Neural progenitor cell (in vitro differentiated cells): ENCODE data around the gene DACH1. TPM values are rescaled to one million over a fixed set of nuclear protein-coding genes. Genes with fewer than 3 reads are reported as not detected.

Source experiments
- DNase-seq: peaks from one replicate; pipeline ENCODE4 v3.0.0-alpha.2; 2016; ENCODE audit warnings: low spot score
- H2AFZ ChIP-seq: fragments of 200-600 bp; sonication (generic); replicated peaks from 2 replicates; pipeline ENCODE4 v1.6.1; 2016; ENCODE audit warnings: antibody characterized with exemption
- H3F3A ChIP-seq: fragments of 200-600 bp; sonication (generic); 2 replicates; pipeline ENCODE4 v1.6.1; 2016; ENCODE audit warnings: antibody characterized with exemption, low read depth
- H3K27ac ChIP-seq: fragments of 200-600 bp; sonication (generic); 2 replicates; pipeline ENCODE4 v1.5.1; 2016; ENCODE audit warnings: mild to moderate bottlenecking
- H3K27me3 ChIP-seq: fragments of 200-600 bp; sonication (generic); 2 replicates; pipeline ENCODE4 v1.6.1; 2016; ENCODE audit warnings: mild to moderate bottlenecking, moderate library complexity
- H3K36me3 ChIP-seq: fragments of 200-600 bp; sonication (generic); 2 replicates; pipeline ENCODE4 v1.5.1; 2016
- H3K4me1 ChIP-seq: fragments of 200-600 bp; sonication (generic); 2 replicates; pipeline ENCODE4 v1.6.1; 2016; ENCODE audit warnings: mixed run types
- H3K4me2 ChIP-seq: fragments of 200-600 bp; sonication (generic); 2 replicates; pipeline ENCODE4 v1.6.1; 2016
- H3K4me3 ChIP-seq: fragments of 200-600 bp; sonication (generic); 2 replicates; pipeline ENCODE4 v1.5.1; 2016
- H3K79me2 ChIP-seq: fragments of 200-600 bp; sonication (generic); 2 replicates; pipeline ENCODE4 v1.6.1; 2016; ENCODE audit warnings: low read depth
- H3K9ac ChIP-seq: fragments of 200-600 bp; sonication (generic); 2 replicates; pipeline ENCODE4 v1.6.1; 2016
- H3K9me3 ChIP-seq: fragments of 200-600 bp; sonication (generic); 2 replicates; pipeline ENCODE4 v1.5.1; 2016; ENCODE audit warnings: low read depth
- H4K20me1 ChIP-seq: fragments of 200-600 bp; sonication (generic); 2 replicates; pipeline ENCODE4 v1.6.1; 2016; ENCODE audit warnings: low read depth
- H3K27ac Mint-ChIP-seq: 3 replicates; pipeline ENCODE4 v1.8.0; 2021; ENCODE audit warnings: mixed read lengths
- H3K27me3 Mint-ChIP-seq: 2 replicates; pipeline ENCODE4 v1.8.0; 2022; ENCODE audit warnings: low read depth, mild to moderate bottlenecking, inconsistent platforms, moderate library complexity, mixed read lengths; ENCODE audit not compliant: insufficient read depth
- H3K36me3 Mint-ChIP-seq: 3 replicates; pipeline ENCODE4 v1.8.0; 2021; ENCODE audit warnings: mixed read lengths
- H3K4me1 Mint-ChIP-seq: 3 replicates; pipeline ENCODE4 v1.8.0; 2021; ENCODE audit warnings: mixed read lengths
- H3K4me3 Mint-ChIP-seq: 3 replicates; pipeline ENCODE4 v1.8.0; 2021; ENCODE audit warnings: mild to moderate bottlenecking, moderate library complexity, mixed read lengths
- H3K9me3 Mint-ChIP-seq: 3 replicates; pipeline ENCODE4 v1.8.0; 2020; ENCODE audit warnings: mixed read lengths
- EZH2 ChIP-seq: fragments of 200-600 bp; sonication (generic); IDR thresholded peaks from 2 replicates; pipeline ENCODE4 v1.6.1; 2017; ENCODE audit warnings: antibody characterized with exemption, mild to moderate bottlenecking, moderate library complexity
- EZH2phosphoT487 ChIP-seq: fragments of 200-600 bp; sonication (generic); IDR thresholded peaks from 2 replicates; pipeline ENCODE4 v1.6.1; 2017; ENCODE audit warnings: antibody characterized with exemption
- total RNA-seq: library from RNA; depleted of rRNA; stranded (reverse); fragments of >200 nt; gene quantifications from 2 replicates; pipeline ENCODE4 v1.2.3, GENCODE V29; 2015; ENCODE audit warnings: low replicate concordance
- TF ChIP-seq, protein P1 (sequence below): fragments of 200-600 bp; sonication (generic); IDR thresholded peaks from 2 replicates; pipeline ENCODE4 v1.5.1; 2017; ENCODE audit warnings: antibody characterized with exemption, mild to moderate bottlenecking

DACH1 gene
- total RNA-seq, 1 donor from 2014 or later: 27.6 TPM

DNA sequence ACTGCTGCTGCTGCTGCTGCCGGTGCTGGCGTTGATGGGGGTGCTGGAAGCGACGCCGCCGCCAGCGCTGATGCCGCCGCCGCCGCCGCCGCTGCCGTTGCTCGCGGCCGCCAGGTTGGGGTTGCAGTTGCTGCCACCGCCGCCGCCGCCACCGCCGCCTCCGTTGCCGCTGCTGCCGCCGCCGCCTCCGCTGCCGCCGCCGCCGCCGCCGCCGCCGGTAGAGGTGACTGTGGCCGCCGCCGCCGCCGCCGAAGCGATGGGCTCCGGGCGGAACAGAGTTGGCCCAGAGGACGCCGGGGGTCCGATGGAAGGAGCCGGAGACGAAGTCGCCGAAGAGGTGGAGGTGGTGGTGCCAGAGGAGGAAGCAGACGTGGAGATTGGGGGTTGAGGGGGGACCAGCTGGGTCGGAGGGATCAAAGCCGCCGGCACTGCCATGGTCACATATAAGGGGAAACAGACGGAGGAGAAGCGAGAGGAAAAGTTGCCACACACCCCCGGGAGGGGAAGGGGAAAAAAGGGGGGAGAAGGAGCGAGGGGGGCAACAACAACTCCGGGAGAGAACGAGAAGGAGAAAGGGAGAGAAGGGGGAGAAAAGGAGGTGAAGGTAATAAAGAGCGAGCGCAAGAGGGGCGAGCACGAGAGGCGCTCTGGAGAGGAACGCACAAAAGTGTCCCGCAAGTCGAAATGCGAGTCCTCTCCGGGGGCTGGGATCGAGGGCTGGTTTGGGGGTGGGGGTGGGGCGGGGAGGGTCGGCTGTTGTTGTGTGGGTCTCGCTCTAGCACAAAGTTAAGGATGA, 471 bp downstream of the DACH1 start:
- peaks cover 55% of the 10 kb centered on the region for H3K4me1 ChIP-seq
- Mint-ChIP-seq H3K9me3 (peaks cover 2% of the 10 kb centered on the region), H3K4me1 (peaks cover 44% of the 10 kb centered on the region), H3K4me3 (peak overlapping the region; percentile 99), H3K27ac (peak overlapping the region; percentile 94), H3K36me3 (no peaks in the 10 kb centered on the region), H3K27me3 (peaks cover 6% of the 10 kb centered on the region)
- peaks cover 64% of the 10 kb centered on the region for H3K79me2 ChIP-seq
- H3K4me3 ChIP-seq: peak overlapping the region; percentile 96
- H2AFZ ChIP-seq: peak overlapping the region; percentile 53
- peak overlapping the region; percentile 85 for H3K4me2 ChIP-seq
- H3K9ac ChIP-seq: no peak overlapping the region
- H4K20me1 ChIP-seq: peaks cover 24% of the 10 kb centered on the region
- H3K27me3 ChIP-seq: peaks cover 38% of the 10 kb centered on the region
- TF ChIP-seq EZH2: no peak
- no peak for TF ChIP-seq EZH2phosphoT487
- TF ChIP-seq, protein P1, sequence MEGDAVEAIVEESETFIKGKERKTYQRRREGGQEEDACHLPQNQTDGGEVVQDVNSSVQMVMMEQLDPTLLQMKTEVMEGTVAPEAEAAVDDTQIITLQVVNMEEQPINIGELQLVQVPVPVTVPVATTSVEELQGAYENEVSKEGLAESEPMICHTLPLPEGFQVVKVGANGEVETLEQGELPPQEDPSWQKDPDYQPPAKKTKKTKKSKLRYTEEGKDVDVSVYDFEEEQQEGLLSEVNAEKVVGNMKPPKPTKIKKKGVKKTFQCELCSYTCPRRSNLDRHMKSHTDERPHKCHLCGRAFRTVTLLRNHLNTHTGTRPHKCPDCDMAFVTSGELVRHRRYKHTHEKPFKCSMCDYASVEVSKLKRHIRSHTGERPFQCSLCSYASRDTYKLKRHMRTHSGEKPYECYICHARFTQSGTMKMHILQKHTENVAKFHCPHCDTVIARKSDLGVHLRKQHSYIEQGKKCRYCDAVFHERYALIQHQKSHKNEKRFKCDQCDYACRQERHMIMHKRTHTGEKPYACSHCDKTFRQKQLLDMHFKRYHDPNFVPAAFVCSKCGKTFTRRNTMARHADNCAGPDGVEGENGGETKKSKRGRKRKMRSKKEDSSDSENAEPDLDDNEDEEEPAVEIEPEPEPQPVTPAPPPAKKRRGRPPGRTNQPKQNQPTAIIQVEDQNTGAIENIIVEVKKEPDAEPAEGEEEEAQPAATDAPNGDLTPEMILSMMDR: no peak
- no peaks in the 10 kb centered on the region for H3K9me3 ChIP-seq
- peaks cover 32% of the 10 kb centered on the region for H3F3A ChIP-seq
- DNase-seq: peak; percentile 71
- H3K36me3 ChIP-seq: no peaks in the 10 kb centered on the region
- no peak overlapping the region for H3K27ac ChIP-seq

DNA sequence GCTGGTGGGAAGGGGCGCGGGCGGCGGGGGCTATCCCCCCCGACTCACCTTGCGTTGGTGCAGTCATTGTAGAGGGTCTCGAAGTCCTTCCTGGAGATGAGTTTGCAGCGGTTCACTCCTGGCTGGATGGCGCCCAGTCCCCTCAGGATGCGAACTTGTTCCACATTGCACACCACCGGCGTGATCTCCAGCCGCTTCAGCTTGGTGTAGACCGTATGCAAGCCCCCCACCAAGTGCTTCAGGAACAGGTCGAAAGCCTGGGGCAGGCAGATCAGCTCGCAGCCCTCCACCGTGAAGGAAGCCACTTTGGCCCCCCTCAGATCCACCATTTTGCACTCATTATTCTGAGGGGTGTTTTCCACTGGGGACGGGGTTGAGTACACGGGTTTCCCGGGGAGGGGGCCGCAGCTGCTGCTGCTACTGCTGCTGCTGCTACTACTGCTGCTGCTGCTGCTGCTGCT, 1.1 kb downstream of the DACH1 start:
- H3K27me3 ChIP-seq: peaks cover 41% of the 10 kb centered on the region
- Mint-ChIP-seq H3K9me3 (peaks cover 2% of the 10 kb centered on the region), H3K4me1 (peaks cover 42% of the 10 kb centered on the region), H3K27me3 (peaks cover 6% of the 10 kb centered on the region), H3K36me3 (no peaks in the 10 kb centered on the region), H3K27ac (peak overlapping the region; percentile 42), H3K4me3 (peak overlapping the region; percentile 99)
- no peak overlapping the region for H3K27ac ChIP-seq
- peaks cover 30% of the 10 kb centered on the region for H4K20me1 ChIP-seq
- peak overlapping the region; percentile 96 for H3K4me3 ChIP-seq
- H3F3A ChIP-seq: peaks cover 32% of the 10 kb centered on the region
- peak overlapping the region; percentile 62 for H3K9ac ChIP-seq
- DNase-seq: peak; percentile 35
- peak overlapping the region; percentile 85 for H3K4me2 ChIP-seq
- no peaks in the 10 kb centered on the region for H3K36me3 ChIP-seq
- H2AFZ ChIP-seq: peak overlapping the region; percentile 53
- no peaks in the 10 kb centered on the region for H3K9me3 ChIP-seq
- peaks cover 51% of the 10 kb centered on the region for H3K4me1 ChIP-seq
- TF ChIP-seq EZH2phosphoT487: no peak
- no peak for TF ChIP-seq EZH2
- TF ChIP-seq, protein P1: no peak
- peaks cover 70% of the 10 kb centered on the region for H3K79me2 ChIP-seq

DNA sequence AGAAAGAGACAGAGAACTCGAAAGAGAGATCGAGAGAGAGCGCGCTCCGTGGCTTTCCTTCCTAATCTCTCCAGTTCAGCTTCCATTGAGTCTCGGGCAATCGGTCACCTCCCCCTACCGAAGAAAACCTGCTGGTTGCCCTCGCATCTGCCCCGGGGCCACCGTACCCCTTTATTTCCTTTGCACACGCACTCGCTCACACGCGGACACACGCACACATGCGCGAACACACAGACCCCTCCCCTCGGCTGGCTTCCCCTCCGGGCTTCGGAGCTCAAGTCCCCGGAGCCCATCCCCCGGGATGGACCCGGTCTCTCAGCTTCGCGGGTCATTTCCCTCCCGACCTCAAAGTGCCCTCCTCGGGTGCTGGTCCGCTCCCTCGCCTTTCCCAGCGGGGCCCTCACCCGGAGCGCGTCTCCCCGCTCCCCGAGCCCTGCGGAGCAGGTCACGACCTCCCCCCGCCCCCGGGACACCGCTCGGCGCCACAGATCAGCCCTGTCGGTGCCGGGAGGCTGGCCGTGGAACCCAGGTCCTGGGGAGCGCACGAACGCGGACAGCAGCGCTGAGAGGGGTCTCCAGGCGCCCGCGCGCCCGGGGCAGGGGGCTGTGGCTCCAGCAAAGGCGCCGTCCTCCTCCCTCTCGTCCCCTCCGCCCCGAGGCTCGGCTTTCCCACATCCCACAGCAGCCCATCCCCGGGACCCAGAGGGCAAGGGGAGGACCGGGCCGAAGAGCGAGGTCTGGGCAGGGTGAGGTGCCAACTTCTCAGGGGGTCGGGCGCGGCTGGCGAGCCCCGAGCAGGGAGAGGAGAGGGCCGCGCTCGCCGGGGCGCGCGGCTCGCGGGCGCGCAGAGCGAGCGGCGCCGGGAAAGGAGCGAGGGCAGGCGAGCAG, 1.8 kb downstream of the DACH1 start:
- Mint-ChIP-seq H3K27me3 (peaks cover 6% of the 10 kb centered on the region), H3K4me1 (peaks cover 43% of the 10 kb centered on the region), H3K9me3 (peaks cover 2% of the 10 kb centered on the region), H3K27ac (peak overlapping the region; percentile 99), H3K4me3 (peak overlapping the region; percentile 99), H3K36me3 (no peaks in the 10 kb centered on the region)
- H3K79me2 ChIP-seq: peaks cover 77% of the 10 kb centered on the region
- H3K36me3 ChIP-seq: no peaks in the 10 kb centered on the region
- peak overlapping the region; percentile 85 for H3K4me2 ChIP-seq
- peak; percentile 68 for DNase-seq
- H3K9me3 ChIP-seq: no peaks in the 10 kb centered on the region
- H3K27ac ChIP-seq: peak overlapping the region; percentile 42
- H4K20me1 ChIP-seq: peaks cover 33% of the 10 kb centered on the region
- peak overlapping the region; percentile 96 for H3K4me3 ChIP-seq
- H3K27me3 ChIP-seq: peaks cover 41% of the 10 kb centered on the region
- peaks cover 48% of the 10 kb centered on the region for H3K4me1 ChIP-seq
- H2AFZ ChIP-seq: peak overlapping the region; percentile 74
- TF ChIP-seq EZH2phosphoT487: no peak
- TF ChIP-seq, protein P1: no peak
- TF ChIP-seq EZH2: no peak
- peaks cover 32% of the 10 kb centered on the region for H3F3A ChIP-seq
- H3K9ac ChIP-seq: peak overlapping the region; percentile 62
